HCT116 (cell line): ENCODE measurements around the gene TKTL1. TPM values are rescaled to one million over a fixed set of nuclear protein-coding genes. Genes with fewer than 3 reads are reported as not detected.

ENCODE experiments used
- ATAC-seq: fragments of 200-7000 bp; cut with Tn5 transposase; 2 replicates; pipeline ENCODE4 v1.9.1; 2020; ENCODE audit warnings: mild to moderate bottlenecking, moderate library complexity
- BruUV-seq: library from RNA; stranded (reverse); fragments of 400-500 nt; replicated peaks from 2 replicates; lab custom pipeline; 2021; lab: Mats Ljungman, UMichigan
- CTCF ChIA-PET: fragments of 300-600 bp; sonication (Branson Sonifier 250); formaldehyde crosslinking; loops from one replicate; lab custom pipeline; 2021; ENCODE audit warnings: antibody characterized with exemption; lab: Charles Lee
- POLR2A ChIA-PET: fragments of 300-600, 350-600 bp; sonication (Branson Sonifier 250); formaldehyde crosslinking; loops from one replicate; lab custom pipeline; 2021; ENCODE audit warnings: antibody characterized with exemption; lab: Charles Lee
- RAD21 ChIA-PET, 2 experiments: fragments of 300-600 bp; sonication (Branson Sonifier 250); formaldehyde crosslinking; loops; one replicate each; lab custom pipeline; 2023; ENCODE audit warnings: low total read pairs in 2 of 2; ENCODE audit not compliant: uncharacterized antibody in 2 of 2, unreplicated experiment in 2 of 2, low non-redundant PET in 1 of 2; lab: Charles Lee
- DNase-seq: peaks from one replicate; pipeline ENCODE4 v3.0.0-alpha.2; 2010; ENCODE audit warnings: low read depth, low spot score
- H2AFZ ChIP-seq: fragments of 200-600 bp; shearing (Covaris generic), sonication (generic); 2 replicates; pipeline ENCODE4 v1.6.1; 2017; ENCODE audit warnings: low read depth, mixed run types, mixed read lengths, antibody characterized with exemption, low read length; ENCODE audit not compliant: poor library complexity, severe bottlenecking
- H3K27ac ChIP-seq: 2 replicates; pipeline ENCODE4 v1.5.1; 2012; ENCODE audit warnings: low read depth, low read length
- H3K27me3 ChIP-seq: fragments of 200-600 bp; sonication (generic); 2 replicates; pipeline ENCODE4 v1.6.1; 2016; ENCODE audit warnings: mixed run types, low read length, mixed read lengths; ENCODE audit not compliant: insufficient read depth
- H3K36me3 ChIP-seq, 2 experiments: fragments of 200-500 bp in 1 of 2; fragments of 200-600 bp in 1 of 2; sonication (Bioruptor generic) in 1 of 2; sonication (generic) in 1 of 2; 2 replicates each; pipeline versions ENCODE4 v1.5.1 to v1.6.1; 2014 to 2016; ENCODE audit warnings: low read length in 2 of 2, inconsistent platforms in 1 of 2, mixed read lengths in 1 of 2, mixed run types in 1 of 2; ENCODE audit not compliant: insufficient read depth in 2 of 2, control insufficient read depth in 1 of 2
- H3K4me1 ChIP-seq, 2 experiments: fragments of 200-600 bp in 1 of 2; sonication (generic) in 1 of 2; 2 replicates each; pipeline versions ENCODE4 v1.5.1 to v1.6.1; 2012 to 2017; ENCODE audit warnings: low read length in 2 of 2, inconsistent platforms in 1 of 2, mild to moderate bottlenecking in 1 of 2, mixed read lengths in 1 of 2, mixed run types in 1 of 2, moderate library complexity in 1 of 2; ENCODE audit not compliant: insufficient read depth in 2 of 2, control insufficient read depth in 1 of 2
- H3K4me2 ChIP-seq: fragments of 200-600 bp; sonication (generic); 2 replicates; pipeline ENCODE4 v1.6.1; 2017; ENCODE audit warnings: mixed run types, low read length, mixed read lengths
- H3K4me3 ChIP-seq, 2 experiments: fragments of 200-600 bp in 1 of 2; sonication (generic) in 1 of 2; replicated peaks in 1 of 2; 2 replicates each; pipeline ENCODE4 v1.5.1; 2011 to 2016; ENCODE audit warnings: low read length in 2 of 2, control low read depth in 1 of 2, low read depth in 1 of 2, mild to moderate bottlenecking in 1 of 2, mixed read lengths in 1 of 2, mixed run types in 1 of 2
- H3K79me2 ChIP-seq: fragments of 200-600 bp; sonication (generic); 2 replicates; pipeline ENCODE4 v1.6.1; 2017; ENCODE audit warnings: mild to moderate bottlenecking, mixed run types, low read length, moderate library complexity, mixed read lengths; ENCODE audit not compliant: insufficient read depth
- H3K9ac ChIP-seq: fragments of 200-600 bp; sonication (generic); 2 replicates; pipeline ENCODE4 v1.6.1; 2016; ENCODE audit warnings: low read length, mixed read lengths
- H3K9me2 ChIP-seq: fragments of 200-600 bp; sonication (generic), shearing (Covaris generic); 2 replicates; pipeline ENCODE4 v1.6.1; 2017; ENCODE audit warnings: mixed run types, mild to moderate bottlenecking, moderate library complexity; ENCODE audit not compliant: insufficient read depth
- H3K9me3 ChIP-seq, 2 experiments: fragments of 200-500 bp in 1 of 2; fragments of 200-600 bp in 1 of 2; sonication (Bioruptor generic) in 1 of 2; sonication (generic) in 1 of 2; 2 replicates each; pipeline ENCODE4 v1.6.1; 2014 to 2017; ENCODE audit warnings: low read length in 2 of 2, mixed read lengths in 2 of 2, inconsistent platforms in 1 of 2, low read depth in 1 of 2, mild to moderate bottlenecking in 1 of 2, mixed run types in 1 of 2, moderate library complexity in 1 of 2; ENCODE audit not compliant: control insufficient read depth in 1 of 2, insufficient read depth in 1 of 2
- H4K20me1 ChIP-seq: fragments of 200-600 bp; sonication (generic), shearing (Covaris generic); 2 replicates; pipeline ENCODE4 v1.6.1; 2017; ENCODE audit warnings: mixed run types, mild to moderate bottlenecking, moderate library complexity; ENCODE audit not compliant: insufficient read depth
- ATF3 ChIP-seq: IDR thresholded peaks from 2 replicates; pipeline ENCODE4 v1.6.1; 2012
- CBX3 ChIP-seq: IDR thresholded peaks from 2 replicates; pipeline ENCODE4 v1.6.1; 2012; ENCODE audit warnings: low read depth
- CEBPB ChIP-seq: IDR thresholded peaks from 2 replicates; pipeline ENCODE4 v1.6.1; 2012; ENCODE audit warnings: low read depth
- EGR1 ChIP-seq: IDR thresholded peaks from 2 replicates; pipeline ENCODE4 v1.6.1; 2012; ENCODE audit warnings: low read depth
- ELF1 ChIP-seq: IDR thresholded peaks from 2 replicates; pipeline ENCODE4 v1.6.1; 2012; ENCODE audit warnings: low read depth, borderline replicate concordance
- EZH2 ChIP-seq: fragments of 200-600 bp; sonication (generic); IDR thresholded peaks from 2 replicates; pipeline ENCODE4 v1.6.1; 2017; ENCODE audit warnings: antibody characterized with exemption, mixed run types
- EZH2phosphoT487 ChIP-seq: fragments of 200-600 bp; IDR thresholded peaks from 2 replicates; pipeline ENCODE4 v1.6.1; 2018; ENCODE audit warnings: antibody characterized with exemption, borderline replicate concordance
- FOSL1 ChIP-seq: IDR thresholded peaks from 2 replicates; pipeline ENCODE4 v1.6.1; 2012; ENCODE audit warnings: low read depth
- POLR2A ChIP-seq: IDR thresholded peaks from 2 replicates; pipeline ENCODE4 v1.7.0; 2011; ENCODE audit warnings: borderline replicate concordance; ENCODE audit not compliant: insufficient read depth, insufficient read length; ENCODE audit errors: extremely low read depth
- POLR2AphosphoS5 ChIP-seq: IDR thresholded peaks from 2 replicates; pipeline ENCODE4 v1.6.1; 2011; ENCODE audit warnings: mild to moderate bottlenecking, low read depth, low read length, moderate library complexity
- RAD21 ChIP-seq: IDR thresholded peaks from 2 replicates; pipeline ENCODE4 v1.6.1; 2012; ENCODE audit warnings: low read depth, mild to moderate bottlenecking
- SIN3A ChIP-seq: IDR thresholded peaks from 2 replicates; pipeline ENCODE4 v1.6.1; 2012; ENCODE audit warnings: low read depth
- SP1 ChIP-seq: IDR thresholded peaks from 2 replicates; pipeline ENCODE4 v1.6.1; 2012; ENCODE audit warnings: low read depth
- SRF ChIP-seq: IDR thresholded peaks from 2 replicates; pipeline ENCODE4 v1.6.1; 2012; ENCODE audit warnings: low read depth
- TCF7L2 ChIP-seq: IDR thresholded peaks from 2 replicates; pipeline ENCODE4 v1.7.0; 2011; ENCODE audit warnings: borderline replicate concordance, inconsistent platforms; ENCODE audit not compliant: insufficient read depth, insufficient read length; ENCODE audit errors: extremely low read depth
- YY1 ChIP-seq: IDR thresholded peaks from 2 replicates; pipeline ENCODE4 v1.6.1; 2011; ENCODE audit warnings: low read length, low read depth, moderate library complexity, mild to moderate bottlenecking; ENCODE audit not compliant: insufficient replicate concordance; ENCODE audit errors: extremely low read depth
- ZBTB33 ChIP-seq: IDR thresholded peaks from 2 replicates; pipeline ENCODE4 v1.6.1; 2011; ENCODE audit warnings: mild to moderate bottlenecking, low read length, moderate library complexity; ENCODE audit not compliant: insufficient replicate concordance; ENCODE audit errors: extremely low read depth
- intact Hi-C: fragments of 100-400 bp; cut with micrococcal nuclease; formaldehyde crosslinking; loops from 2 replicates; pipeline ENCODE4 v1.10.0; 2022
- total RNA-seq: library from RNA; stranded (reverse); gene quantifications from one replicate; pipeline ENCODE4 v1.2.1, GENCODE V29; 2021; ENCODE audit not compliant: unreplicated experiment
- TF ChIP-seq, protein P1 (sequence below): IDR thresholded peaks from 2 replicates; pipeline ENCODE4 v1.6.1; 2012; ENCODE audit warnings: low read depth
- TF ChIP-seq, protein P2 (sequence below): IDR thresholded peaks from 2 replicates; pipeline ENCODE4 v1.6.1; 2012
- TF ChIP-seq, protein P3 (sequence below), 3 experiments: fragments of 200-600 bp in 1 of 3; sonication (generic) in 1 of 3; IDR thresholded peaks in 2 of 3; conservative IDR thresholded peaks in 1 of 3; 2 replicates each; pipeline ENCODE4 v1.5.1; 2012 to 2017; ENCODE audit warnings: low read depth in 2 of 3, low read length in 2 of 3, antibody characterized with exemption in 1 of 3, borderline replicate concordance in 1 of 3, control low read depth in 1 of 3, mild to moderate bottlenecking in 1 of 3, mixed read lengths in 1 of 3, mixed run types in 1 of 3, moderate library complexity in 1 of 3; ENCODE audit not compliant: insufficient read depth in 1 of 3

Gene TKTL1
- total RNA-seq, 1 experiment from 2014 or later, result 0.34 TPM

DNA sequence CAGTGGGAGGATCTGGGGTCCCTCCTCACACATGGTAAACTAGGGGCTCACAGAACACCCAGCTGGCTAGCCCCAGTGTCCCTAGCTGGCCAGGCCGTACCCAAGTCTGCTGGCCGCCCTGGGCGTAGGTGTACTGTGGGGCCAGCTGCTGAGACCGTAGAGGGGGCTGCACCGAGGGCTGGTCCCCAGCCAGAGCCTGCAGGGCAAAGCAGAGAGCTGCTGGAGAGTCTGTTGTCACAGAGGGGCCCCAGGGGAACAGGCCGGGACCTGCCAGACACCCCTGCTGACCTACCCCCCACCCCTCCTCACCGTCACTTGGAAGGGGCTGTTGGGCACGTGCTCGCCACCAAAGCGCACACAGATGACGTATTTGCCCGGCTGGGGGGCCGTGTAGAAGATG, 58.9 kb downstream of the TKTL1 start:
- no peaks in the 10 kb centered on the region for H3K9me3 ChIP-seq
- DNase-seq, result no peak
- POLR2A ChIA-PET, result no interaction called here
- no peak overlapping the region for H3K9ac ChIP-seq
- CTCF ChIA-PET, result no interaction called here
- no peak overlapping the region for H3K4me3 ChIP-seq
- no peak overlapping the region for H2AFZ ChIP-seq
- TF ChIP-seq RAD21, result no peak
- TF ChIP-seq ATF3, result no peak
- TF ChIP-seq CEBPB, result no peak
- TF ChIP-seq POLR2A, result no peak
- TF ChIP-seq, protein P1, sequence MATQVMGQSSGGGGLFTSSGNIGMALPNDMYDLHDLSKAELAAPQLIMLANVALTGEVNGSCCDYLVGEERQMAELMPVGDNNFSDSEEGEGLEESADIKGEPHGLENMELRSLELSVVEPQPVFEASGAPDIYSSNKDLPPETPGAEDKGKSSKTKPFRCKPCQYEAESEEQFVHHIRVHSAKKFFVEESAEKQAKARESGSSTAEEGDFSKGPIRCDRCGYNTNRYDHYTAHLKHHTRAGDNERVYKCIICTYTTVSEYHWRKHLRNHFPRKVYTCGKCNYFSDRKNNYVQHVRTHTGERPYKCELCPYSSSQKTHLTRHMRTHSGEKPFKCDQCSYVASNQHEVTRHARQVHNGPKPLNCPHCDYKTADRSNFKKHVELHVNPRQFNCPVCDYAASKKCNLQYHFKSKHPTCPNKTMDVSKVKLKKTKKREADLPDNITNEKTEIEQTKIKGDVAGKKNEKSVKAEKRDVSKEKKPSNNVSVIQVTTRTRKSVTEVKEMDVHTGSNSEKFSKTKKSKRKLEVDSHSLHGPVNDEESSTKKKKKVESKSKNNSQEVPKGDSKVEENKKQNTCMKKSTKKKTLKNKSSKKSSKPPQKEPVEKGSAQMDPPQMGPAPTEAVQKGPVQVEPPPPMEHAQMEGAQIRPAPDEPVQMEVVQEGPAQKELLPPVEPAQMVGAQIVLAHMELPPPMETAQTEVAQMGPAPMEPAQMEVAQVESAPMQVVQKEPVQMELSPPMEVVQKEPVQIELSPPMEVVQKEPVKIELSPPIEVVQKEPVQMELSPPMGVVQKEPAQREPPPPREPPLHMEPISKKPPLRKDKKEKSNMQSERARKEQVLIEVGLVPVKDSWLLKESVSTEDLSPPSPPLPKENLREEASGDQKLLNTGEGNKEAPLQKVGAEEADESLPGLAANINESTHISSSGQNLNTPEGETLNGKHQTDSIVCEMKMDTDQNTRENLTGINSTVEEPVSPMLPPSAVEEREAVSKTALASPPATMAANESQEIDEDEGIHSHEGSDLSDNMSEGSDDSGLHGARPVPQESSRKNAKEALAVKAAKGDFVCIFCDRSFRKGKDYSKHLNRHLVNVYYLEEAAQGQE, result no peak
- no peak for TF ChIP-seq SRF
- TF ChIP-seq EGR1, result no peak
- TF ChIP-seq YY1, result no peak
- TF ChIP-seq POLR2AphosphoS5, result no peak
- no peak for TF ChIP-seq ELF1
- TF ChIP-seq FOSL1, result no peak
- TF ChIP-seq TCF7L2, result no peak
- TF ChIP-seq EZH2phosphoT487, result no peak
- TF ChIP-seq ZBTB33, result no peak
- no peak for TF ChIP-seq SP1
- TF ChIP-seq, protein P2, sequence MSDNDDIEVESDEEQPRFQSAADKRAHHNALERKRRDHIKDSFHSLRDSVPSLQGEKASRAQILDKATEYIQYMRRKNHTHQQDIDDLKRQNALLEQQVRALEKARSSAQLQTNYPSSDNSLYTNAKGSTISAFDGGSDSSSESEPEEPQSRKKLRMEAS, result no peak
- no peak for TF ChIP-seq EZH2
- no peak for TF ChIP-seq SIN3A
- TF ChIP-seq, protein P3, sequence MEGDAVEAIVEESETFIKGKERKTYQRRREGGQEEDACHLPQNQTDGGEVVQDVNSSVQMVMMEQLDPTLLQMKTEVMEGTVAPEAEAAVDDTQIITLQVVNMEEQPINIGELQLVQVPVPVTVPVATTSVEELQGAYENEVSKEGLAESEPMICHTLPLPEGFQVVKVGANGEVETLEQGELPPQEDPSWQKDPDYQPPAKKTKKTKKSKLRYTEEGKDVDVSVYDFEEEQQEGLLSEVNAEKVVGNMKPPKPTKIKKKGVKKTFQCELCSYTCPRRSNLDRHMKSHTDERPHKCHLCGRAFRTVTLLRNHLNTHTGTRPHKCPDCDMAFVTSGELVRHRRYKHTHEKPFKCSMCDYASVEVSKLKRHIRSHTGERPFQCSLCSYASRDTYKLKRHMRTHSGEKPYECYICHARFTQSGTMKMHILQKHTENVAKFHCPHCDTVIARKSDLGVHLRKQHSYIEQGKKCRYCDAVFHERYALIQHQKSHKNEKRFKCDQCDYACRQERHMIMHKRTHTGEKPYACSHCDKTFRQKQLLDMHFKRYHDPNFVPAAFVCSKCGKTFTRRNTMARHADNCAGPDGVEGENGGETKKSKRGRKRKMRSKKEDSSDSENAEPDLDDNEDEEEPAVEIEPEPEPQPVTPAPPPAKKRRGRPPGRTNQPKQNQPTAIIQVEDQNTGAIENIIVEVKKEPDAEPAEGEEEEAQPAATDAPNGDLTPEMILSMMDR (IDR thresholded peaks at IDR 0.05 in 2 of 3, conservative IDR thresholded peaks at IDR 0.05 in 1 of 3; ENCODE audit: borderline replicate concordance in 1 of 3, insufficient read depth in 1 of 3, low read depth in 2 of 3, low read length in 2 of 3), result no peak
- no peak for TF ChIP-seq CBX3
- no peaks in the 10 kb centered on the region for H3K4me1 ChIP-seq
- no peak overlapping the region for H3K4me2 ChIP-seq
- H4K20me1 ChIP-seq, result no peaks in the 10 kb centered on the region
- H3K27me3 ChIP-seq, result no peaks in the 10 kb centered on the region
- ATAC-seq, result no peak
- RAD21 ChIA-PET, result no interaction called here
- H3K27ac ChIP-seq, result no peak overlapping the region
- intact Hi-C loops, result no loop called here
- peaks cover 6 to 8% of the 10 kb centered on the region in 2 experiments; a peak in 2 of 4 replicates for H3K36me3 ChIP-seq
- no peaks in the 10 kb centered on the region; the same call in 1 of the 2 replicates for H3K79me2 ChIP-seq
- H3K9me2 ChIP-seq, result no peaks in the 10 kb centered on the region
- BruUV-seq, result no TSS peak
